K562 (cell line): Measurements from ENCODE around the gene ZNF750.

Source experiments
- CTCF ChIP-seq, 3 experiments: IDR thresholded peaks in 2 of 3; conservative IDR thresholded peaks in 1 of 3; 2 replicates each; pipeline ENCODE4 v1.5.1; 2011 to 2012; ENCODE audit warnings: low read length in 3 of 3, mild to moderate bottlenecking in 3 of 3, control low read depth in 2 of 3, improper control_type of control experiment in 1 of 3, inconsistent platforms in 1 of 3, low read depth in 1 of 3, mixed read lengths in 1 of 3, moderate library complexity in 1 of 3; ENCODE audit not compliant: insufficient read depth in 2 of 3
- FOXK2 ChIP-seq, 2 experiments: fragments of 450-650 bp; IDR thresholded peaks in 1 of 2; conservative IDR thresholded peaks in 1 of 2; 2 replicates each; pipeline ENCODE4 v1.6.1; 2016; ENCODE audit warnings: low read depth in 2 of 2, mild to moderate bottlenecking in 1 of 2
- TF ChIP-seq, protein P1 (sequence below): sonication (generic); formaldehyde crosslinking; IDR thresholded peaks from 2 replicates; pipeline ENCODE4 v1.8.0; 2023; ENCODE audit warnings: mild to moderate bottlenecking, missing genetic modification reagents
- TF ChIP-seq, protein P2 (sequence below): sonication (generic); formaldehyde crosslinking; IDR thresholded peaks from 2 replicates; pipeline ENCODE4 v1.8.0; 2023; ENCODE audit warnings: mild to moderate bottlenecking, missing genetic modification reagents

DNA sequence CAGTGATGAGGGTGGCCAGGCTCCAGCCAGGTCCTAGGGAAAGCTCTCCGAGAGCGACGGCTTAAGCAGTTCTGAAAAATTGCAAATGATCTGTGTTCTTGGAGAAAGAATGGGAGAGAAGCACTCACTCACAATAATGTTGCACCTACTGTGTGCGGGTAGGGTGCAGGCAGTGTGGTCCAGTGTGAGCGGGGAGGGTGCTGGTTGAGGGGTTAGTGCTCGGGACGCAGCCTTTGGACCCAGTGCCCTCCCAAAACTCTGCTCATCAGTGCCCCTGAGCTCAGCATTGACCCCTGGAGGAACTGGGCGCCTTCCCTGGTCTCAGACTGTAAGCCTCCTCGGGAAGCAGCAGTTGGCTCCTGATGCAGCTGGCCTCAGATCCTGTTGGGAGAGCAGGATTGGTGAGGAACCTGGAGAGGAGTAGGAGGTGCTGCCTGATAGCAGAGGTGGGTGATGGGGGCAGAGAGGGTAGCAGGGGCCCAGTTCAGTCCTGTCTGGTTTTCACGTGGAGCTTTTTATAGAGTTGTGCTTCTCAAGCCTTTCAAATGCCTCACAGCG, 23.6 kb upstream of the ZNF750 start:
- TF ChIP-seq FOXK2 (conservative IDR thresholded peaks at IDR 0.05 in 1 of 2, IDR thresholded peaks at IDR 0.05 in 1 of 2; ENCODE audit: low read depth in 2 of 2), result no peak
- TF ChIP-seq, protein P1, sequence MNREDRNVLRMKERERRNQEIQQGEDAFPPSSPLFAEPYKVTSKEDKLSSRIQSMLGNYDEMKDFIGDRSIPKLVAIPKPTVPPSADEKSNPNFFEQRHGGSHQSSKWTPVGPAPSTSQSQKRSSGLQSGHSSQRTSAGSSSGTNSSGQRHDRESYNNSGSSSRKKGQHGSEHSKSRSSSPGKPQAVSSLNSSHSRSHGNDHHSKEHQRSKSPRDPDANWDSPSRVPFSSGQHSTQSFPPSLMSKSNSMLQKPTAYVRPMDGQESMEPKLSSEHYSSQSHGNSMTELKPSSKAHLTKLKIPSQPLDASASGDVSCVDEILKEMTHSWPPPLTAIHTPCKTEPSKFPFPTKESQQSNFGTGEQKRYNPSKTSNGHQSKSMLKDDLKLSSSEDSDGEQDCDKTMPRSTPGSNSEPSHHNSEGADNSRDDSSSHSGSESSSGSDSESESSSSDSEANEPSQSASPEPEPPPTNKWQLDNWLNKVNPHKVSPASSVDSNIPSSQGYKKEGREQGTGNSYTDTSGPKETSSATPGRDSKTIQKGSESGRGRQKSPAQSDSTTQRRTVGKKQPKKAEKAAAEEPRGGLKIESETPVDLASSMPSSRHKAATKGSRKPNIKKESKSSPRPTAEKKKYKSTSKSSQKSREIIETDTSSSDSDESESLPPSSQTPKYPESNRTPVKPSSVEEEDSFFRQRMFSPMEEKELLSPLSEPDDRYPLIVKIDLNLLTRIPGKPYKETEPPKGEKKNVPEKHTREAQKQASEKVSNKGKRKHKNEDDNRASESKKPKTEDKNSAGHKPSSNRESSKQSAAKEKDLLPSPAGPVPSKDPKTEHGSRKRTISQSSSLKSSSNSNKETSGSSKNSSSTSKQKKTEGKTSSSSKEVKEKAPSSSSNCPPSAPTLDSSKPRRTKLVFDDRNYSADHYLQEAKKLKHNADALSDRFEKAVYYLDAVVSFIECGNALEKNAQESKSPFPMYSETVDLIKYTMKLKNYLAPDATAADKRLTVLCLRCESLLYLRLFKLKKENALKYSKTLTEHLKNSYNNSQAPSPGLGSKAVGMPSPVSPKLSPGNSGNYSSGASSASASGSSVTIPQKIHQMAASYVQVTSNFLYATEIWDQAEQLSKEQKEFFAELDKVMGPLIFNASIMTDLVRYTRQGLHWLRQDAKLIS (CRISPR knock-in tag), result no peak
- TF ChIP-seq, protein P2, sequence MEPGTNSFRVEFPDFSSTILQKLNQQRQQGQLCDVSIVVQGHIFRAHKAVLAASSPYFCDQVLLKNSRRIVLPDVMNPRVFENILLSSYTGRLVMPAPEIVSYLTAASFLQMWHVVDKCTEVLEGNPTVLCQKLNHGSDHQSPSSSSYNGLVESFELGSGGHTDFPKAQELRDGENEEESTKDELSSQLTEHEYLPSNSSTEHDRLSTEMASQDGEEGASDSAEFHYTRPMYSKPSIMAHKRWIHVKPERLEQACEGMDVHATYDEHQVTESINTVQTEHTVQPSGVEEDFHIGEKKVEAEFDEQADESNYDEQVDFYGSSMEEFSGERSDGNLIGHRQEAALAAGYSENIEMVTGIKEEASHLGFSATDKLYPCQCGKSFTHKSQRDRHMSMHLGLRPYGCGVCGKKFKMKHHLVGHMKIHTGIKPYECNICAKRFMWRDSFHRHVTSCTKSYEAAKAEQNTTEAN (CRISPR knock-in tag), result no peak
- TF ChIP-seq CTCF (IDR thresholded peaks at IDR 0.05 in 2 of 3, conservative IDR thresholded peaks at IDR 0.05 in 1 of 3; ENCODE audit: insufficient read depth in 2 of 3, low read depth in 1 of 3, low read length in 3 of 3), result no peak
